ENCODE data around the gene CXCL8.
A peak's percentile ranks its signal among the peaks of the same experiment; 100 is the strongest.
"Not testable (repeated sequence)": the region's sequence is repeated elsewhere in the genome, so short reads cannot be mapped to it uniquely, and the experiment has no call there.

CXCL8 gene

DNA sequence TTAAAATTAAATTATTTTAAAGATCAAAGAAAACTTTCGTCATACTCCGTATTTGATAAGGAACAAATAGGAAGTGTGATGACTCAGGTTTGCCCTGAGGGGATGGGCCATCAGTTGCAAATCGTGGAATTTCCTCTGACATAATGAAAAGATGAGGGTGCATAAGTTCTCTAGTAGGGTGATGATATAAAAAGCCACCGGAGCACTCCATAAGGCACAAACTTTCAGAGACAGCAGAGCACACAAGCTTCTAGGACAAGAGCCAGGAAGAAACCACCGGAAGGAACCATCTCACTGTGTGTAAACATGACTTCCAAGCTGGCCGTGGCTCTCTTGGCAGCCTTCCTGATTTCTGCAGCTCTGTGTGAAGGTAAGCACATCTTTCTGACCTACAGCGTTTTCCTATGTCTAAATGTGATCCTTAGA lies at the start of gene CXCL8:
Gene CXCL8, plus strand, starts transcription at position 217 of the 426 bp plus-strand sequence. Its CDS starts 90 bp downstream, at position 307.
- DNase-seq (ENCODE audit: low spot score): peak; percentile 14

DNA sequence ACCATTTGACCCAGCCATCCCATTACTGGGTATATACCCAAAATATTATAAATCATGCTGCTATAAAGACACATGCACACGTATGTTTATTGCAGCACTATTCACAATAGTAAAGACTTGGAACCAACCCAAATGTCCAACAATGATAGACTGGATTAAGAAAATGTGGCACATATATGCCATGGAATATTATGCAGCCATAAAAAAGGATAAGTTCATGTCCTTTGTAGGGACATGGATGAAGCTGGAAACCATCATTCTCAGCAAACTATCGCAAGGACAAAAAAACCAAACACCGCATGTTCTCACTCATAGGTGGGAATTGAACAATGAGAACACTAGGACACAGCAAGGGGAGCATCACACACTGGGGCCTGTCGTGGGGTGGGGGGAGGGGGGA lies 49.2 kb upstream of the CXCL8 start:
- not testable (repeated sequence) for DNase-seq (ENCODE audit: low spot score)

DNA sequence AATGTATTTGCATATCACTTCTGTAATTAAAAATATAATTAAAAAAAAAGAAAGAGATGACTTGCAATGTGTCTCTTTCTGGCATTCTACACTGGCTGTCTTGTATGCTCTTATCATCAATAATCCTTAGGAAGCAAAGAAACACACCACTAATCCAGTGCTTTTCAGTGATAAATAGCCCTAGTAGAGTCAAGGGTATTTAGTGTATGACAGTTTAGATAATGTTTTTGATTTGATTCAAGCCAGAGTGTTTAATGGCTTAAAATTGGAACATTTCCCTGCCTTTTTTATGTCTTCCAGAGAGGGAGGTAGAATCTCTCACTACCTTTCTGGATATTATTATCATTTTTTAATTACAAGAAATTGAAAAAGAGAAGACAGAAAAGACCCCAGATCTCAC lies 48.6 kb upstream of the CXCL8 start:
- DNase-seq (ENCODE audit: low spot score): no peak

DNA sequence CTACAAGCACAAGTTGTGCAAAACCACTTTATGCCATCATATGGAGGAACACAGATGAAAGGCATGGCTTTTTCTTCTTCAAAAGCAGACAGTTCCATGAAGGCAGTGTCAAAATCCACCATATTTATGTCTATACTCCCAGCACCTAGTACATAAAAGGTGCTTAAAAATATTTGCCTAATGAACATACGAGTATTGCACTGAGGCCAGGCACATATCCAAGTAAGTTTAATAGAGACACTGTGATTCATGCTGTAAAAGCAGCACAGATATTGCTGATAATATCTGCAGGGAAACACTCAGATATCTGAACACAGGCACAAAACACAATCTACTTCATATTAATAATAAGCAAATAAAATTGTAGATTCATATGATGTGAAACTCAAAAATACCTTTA lies 48.1 kb upstream of the CXCL8 start:
- no peak for DNase-seq (ENCODE audit: low spot score)

DNA sequence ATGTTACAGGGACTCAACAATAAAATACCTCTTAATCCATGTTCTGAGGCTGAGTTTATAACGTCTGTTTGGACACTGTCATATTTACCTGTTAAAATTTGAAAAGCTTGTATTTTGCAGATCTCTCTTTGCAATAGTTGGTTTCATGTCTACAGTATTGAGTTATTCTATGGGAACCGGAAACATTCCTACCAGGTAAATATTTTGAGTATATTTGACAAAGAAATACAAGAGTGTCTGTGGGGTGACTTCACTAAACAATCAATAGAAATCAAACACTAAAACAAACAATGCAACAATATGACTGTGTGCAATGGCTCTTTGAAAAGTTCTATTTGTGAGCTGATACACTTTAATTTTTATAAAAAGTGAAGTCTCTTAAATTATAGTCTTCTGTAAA lies 47.7 kb upstream of the CXCL8 start:
- DNase-seq (ENCODE audit: low spot score): no peak

DNA sequence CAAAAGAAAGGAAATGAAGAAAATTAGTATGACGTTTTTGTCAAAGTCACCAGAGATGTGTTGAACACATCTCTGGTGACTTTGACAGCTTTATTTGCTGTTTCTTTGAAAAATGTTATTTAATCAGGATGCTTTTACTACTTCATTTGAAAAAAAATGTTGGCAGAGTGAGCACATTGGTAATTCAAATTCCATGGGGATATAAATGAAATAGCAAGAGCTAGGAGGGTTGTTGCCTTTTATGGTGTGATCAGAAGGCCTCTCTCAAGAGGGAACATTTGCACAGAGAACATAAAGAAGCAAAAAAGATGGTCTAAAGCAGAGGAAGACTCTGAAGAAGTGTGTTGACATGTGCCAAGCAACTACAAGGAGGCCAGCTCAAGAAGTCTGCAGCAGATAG lies 46.6 kb upstream of the CXCL8 start:
- no peak for DNase-seq (ENCODE audit: low spot score)

DNA sequence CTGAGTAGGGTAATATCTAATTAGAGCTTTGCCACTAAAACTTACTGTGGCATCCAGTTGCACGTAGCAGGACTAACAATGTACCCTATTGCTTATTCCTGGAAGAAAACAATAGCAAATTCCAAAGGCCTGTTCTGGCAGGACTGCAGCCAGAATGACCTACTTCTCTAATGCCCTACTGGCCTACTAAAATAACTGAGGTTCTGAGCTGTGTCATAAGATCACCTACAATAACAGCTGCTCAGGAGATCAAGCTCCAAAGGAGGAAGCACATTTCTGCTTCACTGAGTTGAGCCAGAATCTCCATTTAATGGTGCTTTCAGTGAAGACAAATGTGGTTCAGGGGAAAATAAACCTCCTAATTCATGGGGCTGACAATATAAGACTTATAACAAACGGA lies 42.2 kb upstream of the CXCL8 start:
- DNase-seq (ENCODE audit: low spot score): no peak

DNA sequence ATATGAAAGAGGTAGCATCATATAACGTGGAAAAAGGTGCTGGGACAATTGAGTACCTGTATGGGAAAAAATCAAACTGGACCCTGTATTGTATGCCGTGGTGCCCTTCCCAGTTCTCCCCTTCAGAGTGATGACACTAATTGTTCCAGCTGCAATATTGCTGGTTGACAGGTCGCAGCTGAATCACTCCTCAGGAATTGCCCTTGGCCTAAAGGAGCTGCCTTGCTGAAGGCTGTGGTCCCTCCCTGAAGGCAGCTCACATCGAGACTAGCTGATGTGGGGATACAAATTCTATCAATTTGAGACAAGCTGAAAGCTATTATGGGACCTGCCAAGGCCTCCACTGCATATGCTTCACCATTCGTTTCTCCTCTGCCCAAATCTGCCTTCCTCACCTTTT lies 39.3 kb upstream of the CXCL8 start:
- peak; percentile 9 for DNase-seq (ENCODE audit: low spot score)

DNA sequence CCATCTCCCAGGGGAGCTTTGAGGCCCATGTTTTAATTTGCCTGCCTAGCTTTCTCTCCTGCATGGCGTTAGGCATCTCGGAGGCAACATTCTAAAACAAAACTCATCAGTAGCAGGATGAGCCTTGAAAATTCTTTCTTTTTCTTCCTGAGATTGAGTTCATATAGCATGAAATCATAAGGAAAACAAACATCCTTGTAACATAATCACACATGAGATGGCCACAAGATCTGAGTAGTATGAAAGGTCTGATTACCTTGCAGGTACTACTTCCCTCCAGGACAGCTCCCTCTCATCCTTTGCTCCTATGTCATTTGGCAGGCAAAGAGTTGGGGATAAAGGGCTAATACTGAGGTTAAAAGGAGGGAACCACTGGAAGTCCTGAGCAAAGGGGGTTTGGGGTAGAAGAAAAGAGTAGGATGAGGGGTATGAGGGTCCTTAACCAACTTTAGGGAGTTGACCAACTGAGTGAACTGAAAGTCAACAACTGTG lies 37.5 kb upstream of the CXCL8 start:
- DNase-seq (ENCODE audit: low spot score): no peak

DNA sequence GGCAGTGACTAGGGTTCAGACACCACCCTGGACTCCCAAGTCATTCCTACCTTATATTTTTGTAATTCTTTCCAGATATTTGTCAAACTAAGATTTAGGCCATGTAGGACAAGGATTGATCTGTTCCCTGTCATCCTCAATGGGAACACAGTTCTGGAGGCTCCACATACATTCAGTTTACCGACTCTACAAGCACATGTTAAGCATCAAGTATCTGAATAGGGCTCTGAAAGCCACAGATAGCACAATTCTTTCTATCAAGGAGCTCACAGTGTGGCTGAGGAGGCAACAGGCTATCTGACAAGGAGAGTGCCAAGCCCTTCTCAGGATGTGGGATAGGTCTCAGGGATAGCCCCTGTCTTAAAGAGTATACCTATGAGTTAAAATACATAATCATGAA lies 37.0 kb upstream of the CXCL8 start:
- no peak for DNase-seq (ENCODE audit: low spot score)

DNA sequence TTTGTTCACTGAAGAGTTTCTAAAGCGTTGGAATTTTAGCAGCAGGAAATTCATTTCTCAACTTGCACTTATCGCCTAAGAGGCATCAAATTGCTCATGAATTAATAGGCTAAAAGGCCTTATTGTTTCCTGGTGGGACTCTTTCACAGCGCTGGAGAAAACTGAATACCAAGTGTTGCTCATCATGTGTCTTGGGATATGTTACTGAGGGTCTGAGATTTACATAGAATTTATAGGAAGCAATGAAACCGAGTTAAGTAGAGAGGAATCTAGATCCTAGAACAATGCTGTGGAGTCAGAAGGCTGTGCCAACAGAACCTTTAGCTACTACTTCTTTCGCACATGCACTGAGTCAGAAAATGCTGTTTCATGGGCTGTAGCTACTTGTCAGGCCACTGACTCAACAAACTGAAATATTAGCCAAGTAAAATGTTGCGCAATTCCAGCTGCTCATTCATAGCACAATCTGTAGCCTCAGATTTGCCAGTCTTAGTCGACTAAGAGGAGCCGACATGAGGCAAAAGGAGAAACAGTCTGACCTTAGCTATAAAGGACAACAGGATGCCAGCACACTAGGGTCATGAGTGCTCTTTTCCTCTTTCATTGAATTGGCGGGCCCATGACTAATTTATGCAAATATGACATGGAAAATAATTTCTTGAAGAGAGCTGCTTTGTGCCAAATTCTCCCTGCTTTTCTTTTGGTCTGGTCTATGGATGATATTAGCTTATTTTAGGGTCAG lies 35.9 kb upstream of the CXCL8 start:
- DNase-seq (ENCODE audit: low spot score): peak; percentile 36

DNA sequence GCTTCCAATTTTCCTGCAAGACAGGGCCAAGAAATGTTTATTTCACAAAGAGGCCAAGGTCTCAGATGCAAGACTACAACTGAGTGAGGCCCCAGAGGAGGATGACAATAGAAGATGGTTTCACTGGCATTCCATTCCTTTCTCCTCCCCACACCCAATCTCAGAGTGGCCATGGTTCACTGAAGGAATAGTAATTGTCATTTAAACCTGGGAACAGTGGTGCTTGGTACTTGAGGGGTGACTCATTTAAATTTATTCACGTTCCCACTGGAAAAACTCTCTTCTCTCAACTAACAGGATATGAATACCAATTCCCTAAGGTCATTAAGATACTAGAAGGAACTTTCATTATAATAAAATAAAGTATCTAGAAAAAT lies 35.3 kb upstream of the CXCL8 start:
- DNase-seq (ENCODE audit: low spot score): no peak

DNA sequence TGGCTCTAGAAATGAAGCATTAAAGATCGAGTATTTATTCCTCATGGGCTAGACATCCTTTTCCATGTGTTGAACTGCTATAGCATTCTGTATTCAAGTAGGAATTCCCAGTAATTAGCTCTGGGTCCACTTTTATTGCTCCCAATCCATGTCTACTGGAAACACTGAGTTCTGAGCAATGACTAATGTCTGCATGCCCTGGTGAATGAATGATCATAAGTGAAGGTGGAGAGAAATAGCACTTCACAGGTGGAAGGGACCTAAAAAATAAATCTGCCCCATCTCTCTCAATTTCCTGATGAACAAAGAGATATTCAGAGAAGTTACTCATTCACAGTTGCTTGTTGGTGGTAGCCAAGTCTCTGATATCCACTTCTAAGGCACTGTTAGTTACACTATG lies 34.6 kb upstream of the CXCL8 start:
- DNase-seq (ENCODE audit: low spot score): no peak

DNA sequence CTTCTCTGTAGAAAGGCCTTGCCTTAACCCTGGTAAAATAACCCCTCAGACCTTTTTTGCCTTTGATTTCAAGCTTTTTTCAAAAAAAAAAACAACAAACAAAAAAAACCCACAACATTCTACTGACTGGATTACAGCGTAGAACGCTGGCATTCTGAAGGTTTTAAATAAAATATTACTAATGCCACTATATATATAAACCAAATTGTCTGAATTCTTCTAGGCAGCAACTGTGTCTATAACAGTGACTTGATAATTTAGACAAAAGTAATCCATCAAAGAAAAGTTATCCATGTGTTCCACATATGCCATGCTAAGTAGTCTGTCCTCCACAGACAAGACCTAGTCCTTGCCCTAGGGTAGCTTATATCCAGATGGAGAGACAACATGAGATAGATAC lies 33.6 kb upstream of the CXCL8 start:
- DNase-seq (ENCODE audit: low spot score): no peak

DNA sequence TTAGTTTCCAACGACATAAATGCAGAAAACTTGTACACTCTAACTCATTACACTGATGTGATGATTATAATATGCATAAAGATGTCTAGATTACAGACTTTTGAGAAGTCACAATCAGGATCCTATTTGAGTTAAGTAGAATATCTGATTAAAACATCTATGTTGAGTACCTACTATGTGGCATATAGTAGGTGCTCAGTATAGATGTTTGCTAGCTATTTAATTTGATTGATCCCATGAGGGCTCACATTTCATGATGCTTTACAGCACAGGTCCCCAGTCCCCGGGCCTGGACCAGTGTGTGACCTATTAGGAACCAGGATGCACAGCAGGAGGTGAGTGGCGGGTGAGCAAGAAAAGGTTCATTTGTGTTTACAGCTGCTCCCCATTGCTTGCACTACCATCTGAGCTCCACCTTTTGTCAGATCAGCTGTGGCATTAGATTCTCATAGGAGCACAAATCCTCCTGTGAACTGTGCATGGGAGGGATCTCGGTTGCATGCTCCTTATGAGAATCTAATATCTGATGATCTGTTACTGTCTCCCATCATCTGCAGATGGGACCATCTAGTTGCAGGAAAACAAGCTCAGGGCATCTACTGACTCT lies 33.0 kb upstream of the CXCL8 start:
- no peak for DNase-seq (ENCODE audit: low spot score)

DNA sequence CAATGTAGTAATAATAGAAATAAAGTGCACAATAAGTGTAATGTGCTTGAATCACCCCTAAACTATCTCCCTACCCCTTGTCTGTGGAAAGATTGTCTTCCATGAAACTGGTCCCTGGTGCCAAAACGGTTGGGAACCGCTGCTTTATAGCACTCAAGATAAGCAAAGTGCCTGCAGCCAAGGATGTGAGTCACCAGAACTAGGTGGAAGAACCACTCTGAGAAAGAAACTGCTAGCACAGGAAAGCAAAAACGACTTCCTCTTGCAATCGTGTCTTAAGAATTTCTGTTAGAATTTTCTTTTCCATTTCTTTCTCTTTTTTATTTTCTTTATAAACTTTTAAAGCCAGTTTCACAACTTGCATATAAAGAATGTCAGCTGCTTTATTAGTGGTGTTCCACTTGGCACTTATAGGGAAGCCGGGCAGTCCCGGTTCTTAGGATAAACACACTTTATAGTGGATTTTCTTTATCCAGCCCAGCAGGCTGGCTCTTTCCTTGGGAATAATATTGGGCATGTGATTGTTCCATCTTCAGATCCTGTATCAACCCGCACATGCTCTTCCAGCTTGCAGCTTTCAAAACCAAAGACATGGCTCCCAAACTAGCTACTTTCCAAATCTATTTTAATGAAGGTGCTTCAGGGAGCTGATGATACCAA lies 32.3 kb upstream of the CXCL8 start:
- DNase-seq (ENCODE audit: low spot score): no peak

DNA sequence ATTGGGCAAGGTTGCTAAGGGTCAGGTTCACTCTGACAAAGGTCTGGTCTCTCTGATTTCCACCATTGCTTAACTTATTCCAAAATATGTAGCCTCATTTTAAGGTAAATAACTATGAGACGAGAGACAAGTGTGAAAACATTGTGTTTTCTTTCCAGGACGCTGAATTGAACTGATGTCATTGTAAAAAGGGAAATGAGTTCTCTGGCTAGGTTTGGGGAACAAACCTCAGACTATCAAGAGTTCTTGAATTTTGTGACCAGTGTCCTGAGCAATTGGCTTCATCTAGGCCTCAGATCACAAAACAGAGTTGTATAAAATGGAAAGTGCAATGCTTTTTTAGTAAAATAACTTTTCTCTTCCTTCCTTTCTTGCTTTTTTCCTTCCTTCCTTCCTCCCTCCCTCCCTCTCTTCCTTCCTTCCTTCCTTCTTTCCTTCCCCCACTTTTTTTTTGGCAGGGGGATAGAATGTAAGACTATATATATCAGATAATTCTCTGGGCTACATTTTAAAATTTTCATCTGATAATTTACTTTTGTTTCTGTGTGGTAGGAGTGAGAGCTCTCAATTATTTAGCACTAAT lies 30.8 kb upstream of the CXCL8 start:
- DNase-seq (ENCODE audit: low spot score): no peak

DNA sequence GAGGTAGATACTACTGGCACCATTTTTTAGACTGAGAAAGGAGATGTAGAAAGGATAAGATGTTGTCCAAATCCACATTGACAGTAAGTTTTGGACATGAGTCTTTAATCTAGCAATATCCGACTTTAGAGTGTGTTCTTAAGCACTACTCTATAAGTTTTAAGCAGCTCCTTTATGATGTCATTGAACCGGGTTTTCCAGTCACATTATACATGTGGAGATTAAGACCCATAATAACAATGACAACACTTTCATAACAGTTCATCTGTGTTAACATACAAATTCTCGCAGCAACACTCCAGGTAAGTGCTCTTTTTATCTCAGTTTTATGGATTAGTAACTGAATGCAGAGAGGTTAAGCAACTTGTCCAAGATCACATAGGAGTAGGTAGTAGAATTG lies 30.3 kb upstream of the CXCL8 start:
- no peak for DNase-seq (ENCODE audit: low spot score)

DNA sequence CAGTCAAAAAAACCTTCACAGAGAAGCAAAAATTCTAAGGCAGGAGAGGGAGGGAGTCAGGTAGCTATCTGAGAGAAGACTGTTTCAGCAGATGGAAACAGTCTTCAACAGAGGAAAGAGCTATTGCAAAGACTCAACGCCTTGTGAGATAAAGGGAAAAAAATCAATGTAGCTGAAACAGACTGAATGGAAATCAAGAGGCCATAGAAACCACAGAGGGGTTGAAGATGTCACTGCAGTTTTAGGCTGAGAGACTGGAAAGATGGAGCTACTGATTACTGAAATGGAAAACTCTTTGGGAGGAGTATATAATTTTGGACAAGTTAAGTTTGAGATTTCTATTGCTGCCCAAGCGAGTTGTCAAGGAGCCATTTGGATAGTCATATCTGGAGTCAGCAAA lies 28.4 kb upstream of the CXCL8 start:
- no peak for DNase-seq (ENCODE audit: low spot score)

DNA sequence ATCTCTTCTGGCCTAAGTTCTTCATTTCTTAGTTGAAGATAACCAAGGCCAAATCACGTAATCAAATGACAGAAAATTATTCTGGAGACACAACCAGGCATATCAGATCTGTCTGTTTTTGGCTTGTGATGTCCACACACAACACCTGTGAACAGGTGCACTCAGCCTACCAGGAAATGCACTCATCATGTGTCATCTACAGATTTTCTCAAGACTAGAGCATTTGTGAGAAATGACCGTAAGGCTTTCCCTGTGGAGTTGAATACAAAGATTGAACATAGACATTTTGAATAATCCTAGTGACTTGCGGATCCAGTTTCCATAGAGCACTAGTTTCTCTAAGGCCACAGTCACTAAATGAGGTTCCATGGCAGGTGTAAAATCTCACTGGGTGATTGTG lies 26.7 kb upstream of the CXCL8 start:
- no peak for DNase-seq (ENCODE audit: low spot score)

DNA sequence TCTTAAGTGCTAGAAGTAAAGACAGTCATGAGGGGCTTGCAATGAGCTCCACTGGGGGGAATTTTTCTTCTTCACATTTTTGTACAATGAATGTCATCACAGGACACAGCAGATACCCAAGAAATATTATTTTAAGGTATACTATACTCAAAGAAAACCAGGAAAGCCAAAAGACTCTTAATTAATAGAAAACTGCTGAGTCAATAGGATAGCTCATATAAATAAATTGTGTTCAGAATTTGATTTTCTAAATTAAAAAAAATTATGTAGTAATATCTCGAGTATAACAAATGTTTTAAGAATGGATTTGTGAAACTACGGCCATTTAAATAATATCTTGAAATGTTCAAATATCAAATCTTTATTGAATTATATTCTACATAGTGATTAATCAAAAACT lies 25.7 kb upstream of the CXCL8 start:
- DNase-seq (ENCODE audit: low spot score): no peak

DNA sequence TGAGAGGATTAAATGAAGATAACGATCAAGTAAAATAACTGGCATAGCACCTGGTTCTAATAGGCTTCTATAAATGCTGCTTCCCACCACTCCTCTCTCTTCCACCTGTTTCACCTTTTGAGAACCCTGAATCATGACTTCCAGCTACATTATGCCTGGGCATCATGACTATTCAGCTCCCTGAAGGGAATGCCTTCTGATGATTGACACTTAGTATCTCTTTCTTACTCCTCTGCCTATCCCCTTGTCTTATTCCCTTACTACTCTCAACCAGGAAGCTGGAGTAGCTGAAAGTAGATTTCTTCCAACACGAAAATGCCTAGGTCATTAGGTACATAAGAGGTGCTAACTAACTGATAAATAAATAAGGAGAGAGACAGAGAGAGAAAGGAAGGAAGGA lies 24.7 kb upstream of the CXCL8 start:
- no peak for DNase-seq (ENCODE audit: low spot score)

Data from hepatic stellate cell (primary cell).